Measurements from ENCODE around the gene C6orf132.

Gene C6orf132

DNA sequence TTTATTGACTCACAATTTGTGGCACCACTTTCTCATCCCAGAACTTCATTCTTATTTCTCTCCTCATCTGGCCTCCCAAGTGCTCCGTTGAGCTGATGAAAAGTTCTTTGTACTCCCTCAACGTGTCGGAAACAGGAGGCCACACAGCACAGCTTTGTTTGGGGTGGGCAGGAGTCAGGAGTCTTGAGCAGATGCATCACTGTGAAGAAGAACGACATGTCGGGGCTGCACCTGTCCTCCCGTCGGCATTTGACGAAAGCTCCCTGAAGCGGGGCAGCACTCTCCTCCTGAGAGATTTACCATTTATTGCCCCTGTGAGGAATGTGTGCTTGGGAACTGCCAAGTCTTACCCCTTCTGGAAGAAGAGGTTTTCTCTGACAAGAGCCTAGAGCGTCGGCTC lies 64.0 kb downstream of the C6orf132 start:
- peak; percentile 9 for DNase-seq (ENCODE audit: low spot score)

DNA sequence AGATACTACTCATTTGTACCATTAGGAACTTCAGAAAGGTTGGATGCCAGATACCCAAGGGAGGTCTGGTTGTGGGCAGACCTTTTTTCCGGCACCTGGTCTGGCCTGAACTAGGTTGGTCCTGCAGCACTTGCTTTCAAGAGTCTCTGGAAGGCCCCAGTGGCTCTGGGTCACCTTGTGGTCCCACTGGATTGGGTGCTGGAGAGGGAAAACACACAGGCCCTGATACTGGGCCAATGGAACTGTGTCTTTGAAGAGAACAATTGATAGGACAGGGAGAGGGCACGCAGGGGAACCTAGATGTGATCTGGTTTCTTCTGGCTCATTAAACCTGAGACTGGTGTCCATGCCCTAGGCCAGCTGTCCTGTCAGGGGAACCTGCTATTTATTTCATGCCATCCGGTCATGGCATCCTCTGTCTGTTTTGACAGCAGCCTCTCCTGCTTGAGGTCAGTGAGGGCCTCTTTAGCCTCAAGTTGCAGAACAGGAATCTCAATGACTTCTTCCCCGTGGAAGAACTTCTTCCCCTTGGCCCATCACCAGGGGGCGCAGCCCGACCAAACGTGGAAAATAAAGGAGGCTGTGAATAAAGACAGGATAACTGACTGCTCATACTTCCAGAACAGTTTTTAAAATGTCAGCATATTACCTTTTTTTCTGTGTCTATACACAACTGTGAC lies 67.1 kb downstream of the C6orf132 start:
- DNase-seq (ENCODE audit: low spot score) = peak; percentile 39

DNA sequence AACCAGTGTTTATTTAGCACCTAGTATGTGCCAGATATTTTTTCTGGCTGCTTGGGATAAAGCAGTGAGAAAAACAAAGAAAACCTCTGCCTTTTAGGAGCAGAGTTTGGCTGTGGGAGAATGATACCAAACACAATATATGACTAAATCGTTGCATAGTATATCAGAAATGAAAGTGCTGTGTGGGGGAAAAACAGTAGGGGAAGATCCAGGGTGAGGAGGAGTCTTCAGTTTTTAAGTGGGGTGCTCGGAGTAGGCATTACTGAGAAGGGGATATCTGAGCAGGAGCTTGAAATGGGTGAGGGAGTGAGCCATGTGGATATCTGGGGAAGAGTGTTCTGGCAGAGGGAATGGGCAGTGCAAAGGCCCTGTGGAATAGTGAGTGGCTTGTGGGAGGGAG lies 69.1 kb downstream of the C6orf132 start:
- DNase-seq (ENCODE audit: low spot score) = no peak

DNA sequence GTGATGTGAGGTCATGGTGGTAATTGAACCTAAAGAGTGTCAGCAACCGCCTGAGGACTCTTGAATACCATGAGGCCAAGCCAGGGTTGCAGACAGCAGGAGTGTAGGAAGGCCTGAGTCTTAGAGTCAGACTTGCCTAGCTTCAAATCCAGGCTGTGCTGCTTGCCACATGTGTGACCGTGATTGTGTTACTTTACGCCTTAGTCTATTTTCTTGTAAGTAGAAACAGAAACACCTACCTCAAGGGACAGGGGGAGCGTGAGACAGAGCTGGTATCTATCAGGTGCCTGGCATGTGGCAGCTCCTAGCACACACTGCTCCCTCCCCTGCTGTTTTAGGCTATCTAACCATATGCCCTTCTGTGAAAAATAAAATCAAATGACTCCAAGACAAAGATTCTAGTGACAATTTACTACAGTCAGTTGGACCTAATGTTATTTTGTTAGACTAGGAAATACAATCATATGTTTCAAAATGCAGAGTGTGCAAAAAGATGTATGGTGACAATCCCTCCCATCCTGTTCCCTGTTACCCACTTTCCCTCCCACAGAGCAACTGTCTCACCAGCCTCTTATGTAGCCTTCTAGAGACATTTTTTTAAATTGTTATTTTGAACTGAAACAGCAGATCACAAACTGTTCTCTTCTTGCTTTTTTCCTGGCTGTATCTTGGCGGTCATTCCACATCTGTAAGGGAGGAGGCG lies 70.4 kb downstream of the C6orf132 start:
- DNase-seq (ENCODE audit: low spot score) = no peak

DNA sequence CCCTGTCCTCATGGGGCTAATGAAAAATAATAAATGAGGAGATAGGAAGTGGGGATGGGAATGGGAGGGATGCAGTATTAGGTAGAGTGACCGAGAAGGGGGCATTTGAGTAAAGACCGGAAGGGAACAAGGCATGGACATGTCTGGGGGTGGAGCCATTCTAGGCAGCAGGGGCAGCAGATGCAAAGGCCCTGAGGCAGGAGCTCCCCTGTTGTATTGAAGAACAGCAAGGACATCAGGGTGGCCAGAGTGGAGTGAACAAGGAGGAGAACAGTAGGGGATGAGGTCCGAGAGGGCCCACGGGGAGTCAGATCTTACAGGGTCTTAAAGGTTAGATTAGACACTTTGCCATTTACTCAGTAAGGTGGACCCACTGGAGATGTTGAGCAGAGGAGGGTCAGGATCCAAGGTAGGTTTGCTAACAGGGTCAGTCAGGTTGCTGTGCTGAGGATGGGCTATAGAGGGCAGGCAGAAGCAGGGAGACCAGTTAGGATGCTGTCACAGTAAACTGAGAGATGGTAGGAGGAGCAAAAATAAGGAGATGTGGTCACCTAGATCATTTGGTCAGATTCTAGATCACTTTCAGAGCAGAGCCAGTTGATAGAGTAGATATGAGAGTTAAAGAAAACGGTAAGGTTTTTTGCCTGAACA lies 73.4 kb downstream of the C6orf132 start:
- no peak for DNase-seq (ENCODE audit: low spot score)

DNA sequence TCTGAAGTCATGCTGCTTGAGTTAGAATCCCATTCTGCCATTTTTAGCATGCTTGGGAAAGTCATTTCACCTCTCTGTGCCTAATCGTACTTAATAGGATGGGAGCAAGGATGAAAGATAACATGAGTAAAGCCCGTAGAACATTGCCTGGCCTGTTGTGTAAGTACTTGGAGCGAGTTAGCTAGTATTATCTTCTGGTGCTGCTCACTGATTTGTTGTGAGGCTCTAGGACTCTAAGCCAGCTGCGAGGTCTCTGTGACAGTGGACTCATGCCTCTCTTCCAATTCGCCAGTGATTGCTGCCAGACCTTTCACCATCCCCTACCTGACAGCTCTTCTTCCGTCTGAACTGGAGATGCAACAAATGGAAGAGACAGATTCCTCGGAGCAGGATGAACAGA lies 74.2 kb downstream of the C6orf132 start:
- DNase-seq (ENCODE audit: low spot score) = no peak

DNA sequence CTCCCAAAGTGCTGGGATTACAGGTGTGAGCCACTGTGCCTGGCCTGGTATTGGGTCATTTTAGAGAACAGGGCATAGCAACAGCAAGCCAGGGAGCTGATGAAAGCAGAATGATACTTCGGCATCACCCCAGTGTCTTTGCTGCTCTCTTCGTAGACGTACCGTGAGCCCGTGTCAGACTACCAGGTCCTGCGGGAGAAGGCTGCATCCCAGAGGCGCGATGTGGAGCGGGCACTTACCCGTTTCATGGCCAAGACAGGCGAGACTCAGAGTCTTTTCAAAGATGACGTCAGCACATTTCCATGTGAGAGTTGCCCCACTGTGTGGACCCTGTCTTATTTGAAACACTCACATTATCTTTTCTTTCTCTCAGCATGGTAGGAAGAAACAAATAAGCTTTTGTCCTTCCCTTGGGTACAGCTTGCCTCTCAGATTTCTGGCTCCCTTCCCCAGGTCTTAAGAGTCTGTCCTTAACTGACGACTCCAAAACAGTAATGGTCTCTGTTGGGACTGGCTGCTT lies 76.2 kb downstream of the C6orf132 start:
- no peak for DNase-seq (ENCODE audit: low spot score)

DNA sequence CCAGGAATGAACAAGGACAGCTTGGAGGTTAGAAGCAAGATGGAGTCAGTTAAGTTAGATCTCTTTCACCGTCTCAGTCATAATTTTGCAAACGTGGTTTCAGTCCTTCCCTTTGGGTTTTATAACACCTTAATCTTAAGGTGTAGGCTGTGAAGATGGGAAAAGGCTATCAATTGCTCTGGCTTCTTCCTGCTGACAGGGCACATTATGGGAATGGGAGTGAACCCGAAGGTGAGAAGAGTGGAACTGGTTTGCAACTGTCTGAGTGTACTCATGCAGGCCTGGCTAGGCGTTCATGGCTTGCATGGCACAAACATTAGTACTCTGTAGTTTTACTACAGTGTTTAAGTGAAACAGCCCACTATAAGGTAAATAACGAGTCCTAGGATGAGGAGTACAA lies 82.7 kb downstream of the C6orf132 start:
- DNase-seq (ENCODE audit: low spot score) = no peak

DNA sequence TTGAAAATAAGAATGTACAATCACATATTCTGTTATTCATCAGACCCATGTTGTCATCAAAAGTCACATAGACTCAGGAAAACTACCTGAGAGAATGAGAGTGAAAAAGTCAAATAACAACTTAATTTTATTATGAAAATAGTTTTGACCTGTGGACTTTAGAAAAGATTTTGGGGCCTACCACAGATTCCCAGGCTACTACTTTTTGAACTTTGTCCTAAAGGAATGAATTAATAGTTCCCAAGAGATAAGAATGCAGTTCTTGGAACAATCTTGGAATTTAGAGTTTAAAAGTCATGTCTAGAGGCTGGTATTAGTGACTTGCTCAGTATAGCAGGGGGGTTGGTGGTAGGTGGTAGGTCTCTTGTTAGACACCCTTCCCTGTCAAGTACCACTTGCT lies 88.8 kb downstream of the C6orf132 start:
- DNase-seq (ENCODE audit: low spot score) = no peak

DNA sequence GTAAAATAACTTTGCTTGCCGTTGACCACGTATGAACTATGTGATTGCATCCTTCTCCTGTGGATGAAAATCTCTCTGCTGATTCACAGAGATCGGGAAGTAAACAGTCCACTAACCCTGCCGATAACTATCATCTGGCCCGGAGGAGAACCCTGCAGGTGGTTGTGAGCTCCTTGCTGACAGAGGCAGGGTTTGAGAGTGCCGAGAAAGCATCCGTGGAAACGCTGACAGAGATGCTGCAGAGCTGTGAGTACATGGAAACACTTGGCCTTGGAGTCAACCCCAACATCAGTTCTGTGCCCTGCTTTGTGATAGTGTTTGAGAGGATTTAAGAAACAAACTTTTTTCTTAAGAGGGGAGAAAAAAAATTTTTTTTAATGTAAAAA lies 91.2 kb downstream of the C6orf132 start:
- DNase-seq (ENCODE audit: low spot score) = no peak

Measured in globus pallidus (tissue), 1 donor.